Epithelial cell of proximal tubule (primary cell): ENCODE results near the gene SH3PXD2A. TPM values are rescaled to one million over a fixed set of nuclear protein-coding genes. Genes with fewer than 3 reads are reported as not detected.

Experiments used
- DNase-seq: peaks from one replicate; pipeline ENCODE4 v3.0.0-alpha.2; 2011; ENCODE audit warnings: low read depth
- H3K4me3 ChIP-seq: 2 replicates; pipeline ENCODE4 v1.5.1; 2011; ENCODE audit warnings: low read depth, mild to moderate bottlenecking, low read length
- total RNA-seq: library from RNA; depleted of rRNA; stranded (reverse); fragments of >200 nt; gene quantifications from 2 replicates; pipeline ENCODE4 v1.2.3, GENCODE V29; 2015
- TF ChIP-seq, protein P1 (sequence below): conservative IDR thresholded peaks from 2 replicates; pipeline ENCODE4 v1.5.1; 2012; ENCODE audit warnings: low read depth, mild to moderate bottlenecking, low read length

The SH3PXD2A gene
- total RNA-seq, 1 donor from 2014 or later: 5.8 TPM

GRCh38 chr10:103629581-103629980 lies 225.8 kb downstream of the SH3PXD2A start:
- no peak overlapping the region for H3K4me3 ChIP-seq
- TF ChIP-seq, protein P1, sequence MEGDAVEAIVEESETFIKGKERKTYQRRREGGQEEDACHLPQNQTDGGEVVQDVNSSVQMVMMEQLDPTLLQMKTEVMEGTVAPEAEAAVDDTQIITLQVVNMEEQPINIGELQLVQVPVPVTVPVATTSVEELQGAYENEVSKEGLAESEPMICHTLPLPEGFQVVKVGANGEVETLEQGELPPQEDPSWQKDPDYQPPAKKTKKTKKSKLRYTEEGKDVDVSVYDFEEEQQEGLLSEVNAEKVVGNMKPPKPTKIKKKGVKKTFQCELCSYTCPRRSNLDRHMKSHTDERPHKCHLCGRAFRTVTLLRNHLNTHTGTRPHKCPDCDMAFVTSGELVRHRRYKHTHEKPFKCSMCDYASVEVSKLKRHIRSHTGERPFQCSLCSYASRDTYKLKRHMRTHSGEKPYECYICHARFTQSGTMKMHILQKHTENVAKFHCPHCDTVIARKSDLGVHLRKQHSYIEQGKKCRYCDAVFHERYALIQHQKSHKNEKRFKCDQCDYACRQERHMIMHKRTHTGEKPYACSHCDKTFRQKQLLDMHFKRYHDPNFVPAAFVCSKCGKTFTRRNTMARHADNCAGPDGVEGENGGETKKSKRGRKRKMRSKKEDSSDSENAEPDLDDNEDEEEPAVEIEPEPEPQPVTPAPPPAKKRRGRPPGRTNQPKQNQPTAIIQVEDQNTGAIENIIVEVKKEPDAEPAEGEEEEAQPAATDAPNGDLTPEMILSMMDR: no peak
- DNase-seq: no peak

DNA sequence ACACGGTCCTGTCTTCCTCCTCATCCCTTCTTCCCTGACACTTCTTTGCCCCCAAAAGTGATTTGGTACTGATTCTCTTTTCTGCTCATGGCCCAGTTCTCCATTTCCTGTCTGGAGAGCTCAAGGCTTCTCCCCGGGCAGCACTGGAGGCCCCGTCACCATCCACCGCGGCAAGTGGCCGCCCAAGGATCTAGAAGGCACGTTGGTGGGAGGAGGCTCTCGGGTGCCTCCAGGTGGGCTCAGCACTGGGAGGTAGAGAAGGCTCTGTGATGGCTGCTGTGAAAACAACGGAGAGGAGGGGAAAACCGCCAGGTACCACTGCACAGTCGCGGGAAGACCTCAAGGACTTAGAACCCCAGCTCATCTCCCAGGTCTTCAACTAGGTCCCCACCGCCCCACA lies 227.5 kb downstream of the SH3PXD2A start:
- H3K4me3 ChIP-seq: no peak overlapping the region
- no peak for DNase-seq
- TF ChIP-seq, protein P1: no peak

DNA sequence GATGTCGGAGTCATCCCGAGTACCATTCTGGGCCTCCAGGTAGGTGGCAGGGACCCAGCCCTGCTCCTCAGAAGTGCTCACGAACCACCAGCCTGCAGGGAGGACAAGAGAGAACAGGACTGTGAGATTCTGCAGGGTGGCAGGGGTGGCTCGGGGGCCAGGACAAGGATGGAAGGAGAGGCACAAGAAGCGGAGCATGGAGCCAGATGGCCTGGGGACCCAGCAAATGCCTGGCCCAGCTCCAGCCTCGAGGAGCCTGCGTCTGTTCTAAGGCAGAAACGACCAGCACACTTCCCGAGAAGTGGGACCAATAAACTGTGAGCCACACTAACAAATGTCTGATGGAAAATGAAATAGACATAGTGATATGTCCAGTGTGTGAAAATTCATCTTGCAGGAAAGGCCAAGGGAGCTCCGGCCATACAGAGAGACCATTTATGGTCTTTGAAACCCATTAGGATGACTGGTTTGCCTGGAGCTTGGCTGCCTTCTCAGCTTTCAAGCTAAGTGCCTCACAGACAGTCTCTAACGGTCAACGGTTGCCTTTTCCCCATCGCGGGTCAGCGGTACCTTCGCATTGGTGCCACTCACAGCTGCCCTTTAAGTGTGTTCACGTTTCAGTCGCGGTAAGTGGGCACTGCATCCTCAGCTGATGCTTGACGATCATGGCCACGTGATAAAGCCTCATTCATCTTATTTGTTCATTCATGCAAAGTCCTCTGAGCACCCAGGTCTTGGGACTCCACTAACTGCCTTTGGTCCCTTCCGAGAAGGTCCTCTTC lies 228.1 kb downstream of the SH3PXD2A start:
- TF ChIP-seq, protein P1: no peak
- H3K4me3 ChIP-seq: no peak overlapping the region
- DNase-seq: no peak

- no peak overlapping the region for H3K4me3 ChIP-seq
- TF ChIP-seq, protein P1: no peak
- DNase-seq: no peak
Observed at GRCh38 chr10:103626178-103626577, 229.2 kb downstream of the SH3PXD2A start.

- TF ChIP-seq, protein P1: no peak
- no peak overlapping the region for H3K4me3 ChIP-seq
- DNase-seq: no peak
Observed at GRCh38 chr10:103622935-103623574, 232.3 kb downstream of the SH3PXD2A start.

GRCh38 chr10:103622286-103622685 lies 233.1 kb downstream of the SH3PXD2A start:
- no peak overlapping the region for H3K4me3 ChIP-seq
- TF ChIP-seq, protein P1: no peak
- no peak for DNase-seq
